ENCODE data around the gene LEF1. TPM values are rescaled to one million over a fixed set of nuclear protein-coding genes. Genes with fewer than 3 reads are reported as not detected.

LEF1 gene
- total and polyA plus RNA-seq, 2 donors (not counting 3 experiments of a cell fraction or from before 2014, with no cell fraction given): 0.46 TPM; not detected in 1

DNA sequence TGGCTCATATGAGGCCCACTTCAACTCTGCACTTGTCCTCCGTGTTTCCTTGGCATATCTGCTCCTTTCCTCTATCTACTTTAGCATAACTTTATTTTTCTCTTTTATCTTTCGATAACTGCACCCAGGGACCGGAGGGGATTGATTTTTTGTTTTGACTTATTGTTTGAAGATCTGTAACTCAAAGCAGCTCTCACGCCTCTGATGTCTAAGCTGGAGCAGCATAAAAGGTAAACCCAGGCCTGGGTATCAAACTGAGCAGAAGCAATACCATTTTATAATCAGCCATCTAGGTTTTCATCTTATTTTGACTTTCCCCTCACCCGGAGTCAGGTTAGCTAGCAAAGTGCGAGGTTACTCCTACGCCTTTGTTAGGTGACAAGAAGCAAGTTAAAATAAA is 28.4 kb downstream of the LEF1 start:
- Histone ChIP-seq H3K9ac (replicated peaks; ENCODE audit: extremely low read depth, insufficient read depth, low read length) (no peak overlapping the region), H3K79me2 (ENCODE audit: control insufficient read depth, insufficient read depth, low read length) (no peaks in the 10 kb centered on the region), H3K4me2 (ENCODE audit: insufficient read depth, low read length) (no peak overlapping the region), H3K27ac (ENCODE audit: insufficient read depth, low read depth, low read length) (no peak overlapping the region), H3K4me1 (ENCODE audit: control insufficient read depth, extremely low read depth, insufficient read depth, low read length) (no peaks in the 10 kb centered on the region), H3K36me3 (ENCODE audit: control insufficient read depth in 2 of 2, extremely low read depth in 1 of 2, insufficient read depth in 2 of 2, low read length in 2 of 2) (no peaks in the 10 kb centered on the region), H3K9me1 (replicated peaks; ENCODE audit: control insufficient read depth, extremely low read depth, insufficient read depth, low read length) (no peaks in the 10 kb centered on the region), H4K20me1 (replicated peaks; ENCODE audit: control insufficient read depth, extremely low read depth, insufficient read depth, low read length) (no peaks in the 10 kb centered on the region), H3K27me3 (ENCODE audit: control insufficient read depth in 2 of 2, insufficient read depth in 2 of 2, low read length in 2 of 2) (peaks cover 7 to 10% of the 10 kb centered on the region in 2 experiments), H3K9me3 (replicated peaks; ENCODE audit: control insufficient read depth, insufficient read depth, low read length) (no peaks in the 10 kb centered on the region), H2AFZ (ENCODE audit: low read depth, low read length) (no peak overlapping the region), H3K4me3 (replicated peaks in 1 of 3; ENCODE audit: insufficient read depth in 1 of 3, low read depth in 1 of 3, low read length in 3 of 3) (no peak overlapping the region)
- dilution Hi-C loops (cut with MboI; ENCODE audit: extremely low pct_ligation_motif_present, low sequenced_read_pairs) (no loop called here), intact Hi-C loops (cut with micrococcal nuclease) (no loop called here)
- CTCF ChIA-PET: no interaction called here
- FAIRE-seq (no peak), DNase-seq (ENCODE audit: low read depth, low spot score) (no peak)
- TF ChIP-seq GATA2 (IDR thresholded peaks at IDR 0.05; ENCODE audit: insufficient read depth, insufficient read length, low read depth, low read length) (no peak), POLR2A (IDR thresholded peaks at IDR 0.05; ENCODE audit: low read depth, low read length) (no peak), POLR2AphosphoS5 (IDR thresholded peaks at IDR 0.05; ENCODE audit: insufficient read depth, low read depth, low read length) (no peak), FOS (IDR thresholded peaks at IDR 0.05; ENCODE audit: borderline replicate concordance, insufficient read depth, low read length) (no peak), MYC (IDR thresholded peaks at IDR 0.05; ENCODE audit: low read depth, low read length) (no peak), EZH2 (IDR thresholded peaks at IDR 0.05; ENCODE audit: borderline replicate concordance, low read depth, low read length, severe bottlenecking) (no peak), JUN (IDR thresholded peaks at IDR 0.05; ENCODE audit: borderline replicate concordance, insufficient read depth, insufficient read length, low read depth) (no peak)
- TF ChIP-seq, protein P1, sequence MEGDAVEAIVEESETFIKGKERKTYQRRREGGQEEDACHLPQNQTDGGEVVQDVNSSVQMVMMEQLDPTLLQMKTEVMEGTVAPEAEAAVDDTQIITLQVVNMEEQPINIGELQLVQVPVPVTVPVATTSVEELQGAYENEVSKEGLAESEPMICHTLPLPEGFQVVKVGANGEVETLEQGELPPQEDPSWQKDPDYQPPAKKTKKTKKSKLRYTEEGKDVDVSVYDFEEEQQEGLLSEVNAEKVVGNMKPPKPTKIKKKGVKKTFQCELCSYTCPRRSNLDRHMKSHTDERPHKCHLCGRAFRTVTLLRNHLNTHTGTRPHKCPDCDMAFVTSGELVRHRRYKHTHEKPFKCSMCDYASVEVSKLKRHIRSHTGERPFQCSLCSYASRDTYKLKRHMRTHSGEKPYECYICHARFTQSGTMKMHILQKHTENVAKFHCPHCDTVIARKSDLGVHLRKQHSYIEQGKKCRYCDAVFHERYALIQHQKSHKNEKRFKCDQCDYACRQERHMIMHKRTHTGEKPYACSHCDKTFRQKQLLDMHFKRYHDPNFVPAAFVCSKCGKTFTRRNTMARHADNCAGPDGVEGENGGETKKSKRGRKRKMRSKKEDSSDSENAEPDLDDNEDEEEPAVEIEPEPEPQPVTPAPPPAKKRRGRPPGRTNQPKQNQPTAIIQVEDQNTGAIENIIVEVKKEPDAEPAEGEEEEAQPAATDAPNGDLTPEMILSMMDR (IDR thresholded peaks at IDR 0.05; ENCODE audit: extremely low read depth in 1 of 2, insufficient read depth in 1 of 2, low read depth in 1 of 2, low read length in 2 of 2): no peak
- TF ChIP-seq, protein P2, sequence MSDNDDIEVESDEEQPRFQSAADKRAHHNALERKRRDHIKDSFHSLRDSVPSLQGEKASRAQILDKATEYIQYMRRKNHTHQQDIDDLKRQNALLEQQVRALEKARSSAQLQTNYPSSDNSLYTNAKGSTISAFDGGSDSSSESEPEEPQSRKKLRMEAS (IDR thresholded peaks at IDR 0.05; ENCODE audit: insufficient read depth, insufficient read length): no peak
- BruUV-seq (replicated peaks): no TSS peak
- POLR2A ChIA-PET: no interaction called here

All from endothelial cell of umbilical vein (primary cell).